A549 (cell line): ENCODE data around the gene TMEM145. TPM values are rescaled to one million over a fixed set of nuclear protein-coding genes. Genes with fewer than 3 reads are reported as not detected.

Experiments used
- ATAC-seq, 2 experiments: fragments of 200-7000 bp in 1 of 2; fragments of >200 bp in 1 of 2; cut with Nextera tagmentation in 1 of 2; cut with Tn5 transposase in 1 of 2; 3 replicates each; pipeline versions ENCODE4 v1.8.0 to v1.9.1; 2018 to 2020; ENCODE audit warnings: mild to moderate bottlenecking in 1 of 2, moderate library complexity in 1 of 2
- CTCF ChIA-PET: fragments of 300-600 bp; sonication (Branson Sonifier 250); formaldehyde crosslinking; extraction: SDS; loops from one replicate; lab custom pipeline; 2021; ENCODE audit warnings: antibody characterized with exemption, inconsistent platforms; lab: Yijun Ruan, JAX
- POLR2A ChIA-PET: fragments of 350-600 bp; formaldehyde crosslinking; extraction: SDS; loops from one replicate; lab custom pipeline; 2021; ENCODE audit warnings: antibody characterized with exemption, inconsistent platforms; lab: Yijun Ruan, JAX
- DNase-seq, 2 experiments: peaks; one replicate each; pipeline versions ENCODE4 v3.0.0 to v3.0.0-alpha.2; 2011 to 2016; ENCODE audit warnings: low read depth in 1 of 2, low spot score in 1 of 2
- FAIRE-seq: peaks from 2 replicates; lab custom pipeline; 2011; peaks lifted over from hg19 to GRCh38; lab: Jason Lieb, UNC
- H3K27ac ChIP-seq, 2 experiments: fragments of >200 bp; sonication (Bioruptor Twin); formaldehyde crosslinking; 3 replicates each; pipeline ENCODE4 v1.5.1; 2016 to 2017
- H3K4me1 ChIP-seq: fragments of >200 bp; sonication (Bioruptor Twin); formaldehyde crosslinking; 3 replicates; pipeline ENCODE4 v1.6.1; 2016
- H3K4me2 ChIP-seq: fragments of >200 bp; sonication (Bioruptor Twin); formaldehyde crosslinking; 3 replicates; pipeline ENCODE4 v1.6.1; 2016
- H3K4me3 ChIP-seq: fragments of >200 bp; sonication (Bioruptor Twin); formaldehyde crosslinking; 3 replicates; pipeline ENCODE4 v1.5.1; 2016
- H3K9me3 ChIP-seq: fragments of >200 bp; sonication (Bioruptor Twin); formaldehyde crosslinking; 3 replicates; pipeline ENCODE4 v1.6.1; 2016
- ATOH8 ChIP-seq: fragments of 250-450 bp; sonication (Bioruptor Pico); IDR thresholded peaks from 2 replicates; pipeline ENCODE4 v1.5.0; 2020; ENCODE audit warnings: low read depth, mild to moderate bottlenecking, moderate library complexity
- CBX8 ChIP-seq: fragments of 200-600 bp; sonication (generic); IDR thresholded peaks from 2 replicates; pipeline ENCODE4 v1.6.1; 2016
- EHMT2 ChIP-seq: fragments of 200-600 bp; sonication (generic); IDR thresholded peaks from 2 replicates; pipeline ENCODE4 v1.6.1; 2016; ENCODE audit warnings: antibody characterized with exemption, low read depth, mild to moderate bottlenecking, moderate library complexity
- FOSB ChIP-seq: fragments of 250-450 bp; sonication (Bioruptor Pico); IDR thresholded peaks from 2 replicates; pipeline ENCODE4 v1.5.0; 2020; ENCODE audit warnings: mild to moderate bottlenecking, moderate library complexity
- FOXS1 ChIP-seq: fragments of 250-450 bp; sonication (Bioruptor Pico); IDR thresholded peaks from 2 replicates; pipeline ENCODE4 v1.5.0; 2020; ENCODE audit warnings: mild to moderate bottlenecking, moderate library complexity
- GATA3 ChIP-seq: IDR thresholded peaks from 2 replicates; pipeline ENCODE4 v1.6.1; 2012; ENCODE audit warnings: borderline replicate concordance
- HDAC2 ChIP-seq: fragments of 200-600 bp; sonication (generic); IDR thresholded peaks from 2 replicates; pipeline ENCODE4 v1.6.1; 2016
- HMGXB4 ChIP-seq: fragments of 250-450 bp; sonication (Bioruptor Pico); IDR thresholded peaks from 2 replicates; pipeline ENCODE4 v1.5.0; 2021; ENCODE audit warnings: mild to moderate bottlenecking, moderate library complexity, borderline replicate concordance
- HOXA7 ChIP-seq: fragments of 250-450 bp; sonication (Bioruptor Pico); IDR thresholded peaks from 2 replicates; pipeline ENCODE4 v1.5.0; 2020; ENCODE audit warnings: mild to moderate bottlenecking, moderate library complexity
- MAFK ChIP-seq: fragments of 450-650 bp; IDR thresholded peaks from 2 replicates; pipeline ENCODE4 v1.6.1; 2014; ENCODE audit not compliant: partially characterized antibody
- MAZ ChIP-seq: fragments of 150-350 bp; IDR thresholded peaks from 2 replicates; pipeline ENCODE4 v1.6.1; 2014; ENCODE audit warnings: antibody characterized with exemption, low read depth, low read length, borderline replicate concordance
- NR3C1 ChIP-seq: fragments of >200 bp; sonication (Bioruptor Twin); formaldehyde crosslinking; IDR thresholded peaks from 3 replicates; pipeline ENCODE4 v1.6.1; 2017
- SMC3 ChIP-seq: fragments of >200 bp; sonication (Bioruptor Twin); formaldehyde crosslinking; IDR thresholded peaks from 3 replicates; pipeline ENCODE4 v1.6.1; 2018; ENCODE audit warnings: inconsistent platforms
- SREBF2 ChIP-seq: fragments of 450-650 bp; IDR thresholded peaks from 2 replicates; pipeline ENCODE4 v1.6.1; 2014; ENCODE audit warnings: mild to moderate bottlenecking, moderate library complexity
- TP53 ChIP-seq: fragments of 250-450 bp; sonication (Bioruptor Pico); IDR thresholded peaks from 2 replicates; pipeline ENCODE4 v1.5.0; 2021; ENCODE audit warnings: mild to moderate bottlenecking, moderate library complexity
- ZSCAN20 ChIP-seq: fragments of 250-450 bp; sonication (Bioruptor Pico); IDR thresholded peaks from 2 replicates; pipeline ENCODE4 v1.8.0; 2022; ENCODE audit warnings: mild to moderate bottlenecking, moderate library complexity
- WGBS: methylation state at CpG from one replicate; pipeline ENCODE4 v1.1.6; 2017; ENCODE audit errors: missing lambda C conversion rate; 5-methylcytosine and 5-hydroxymethylcytosine counted together
- polyA plus RNA-seq, 4 experiments: library from polyadenylated mRNA; depleted of rRNA in 3 of 4; stranded (reverse); fragments of >200 nt; fragmentation: RNase III in 1 of 4; extraction: RNeasy Plus Mini Kit Qiagen cat#74134 plus additional on column Dnase treatment in 1 of 4; gene quantifications; 2 replicates in 3 of 4; 3 replicates in 1 of 4; pipeline ENCODE4 v1.2.3, GENCODE V29; 2011 to 2017

Gene TMEM145
- polyA plus RNA-seq, 2 of the 4 experiments (the other 2 are of a cell fraction) = 0.71 to 3.6 TPM

- Histone ChIP-seq H3K27ac (no peak overlapping the region), H3K4me3 (no peak overlapping the region), H3K4me1 (no peaks in the 10 kb centered on the region), H3K4me2 (no peak overlapping the region), H3K9me3 (no peaks in the 10 kb centered on the region)
- FAIRE-seq (no peak), ATAC-seq (no peak), DNase-seq (no peak)
- CTCF ChIA-PET = interaction anchor here (0.6 to 5.3 kb wide), 8 partner anchors 9 to 224 kb away, joined by 3 to 27 read pairs (median 7); no protein-coding TSS in a partner anchor
- POLR2A ChIA-PET = no interaction called here
- no peak for TF ChIP-seq FOXS1 (CRISPR knock-in tag)
- 88% methylated on average over 3 of the region's 3 CpGs for WGBS
These were observed 19.9 kb downstream of the TMEM145 start for GRCh38 chr19:42333018-42333417.

GRCh38 chr19:42333975-42334696, 21.0 kb downstream of the TMEM145 start:
- H3K4me2 ChIP-seq = no peak overlapping the region
- 87% methylated on average over 21 of the region's 21 CpGs for WGBS
- H3K4me1 ChIP-seq = no peaks in the 10 kb centered on the region
- no peak overlapping the region for H3K4me3 ChIP-seq
- no peak overlapping the region for H3K27ac ChIP-seq
- no peaks in the 10 kb centered on the region for H3K9me3 ChIP-seq
- TF ChIP-seq TP53 (CRISPR knock-in tag) (no peak), HMGXB4 (CRISPR knock-in tag) (no peak), HOXA7 (CRISPR knock-in tag) (no peak), SMC3 (no peak), SREBF2 (no peak), MAFK (no peak), FOSB (CRISPR knock-in tag) (no peak), EHMT2 (no peak)
- ATAC-seq = peak in 1 of 2 experiments; percentile 3; a peak in 1 of 6 replicates
- no peak for DNase-seq
- ChIA-PET CTCF (interaction anchor here (0.5 to 5.3 kb wide), 8 partner anchors 8 to 225 kb away, joined by 3 to 27 read pairs (median 4); no protein-coding TSS in a partner anchor), POLR2A (no interaction called here)
- no peak for FAIRE-seq

GRCh38 chr19:42334697-42335373, 21.7 kb downstream of the TMEM145 start:
- TF ChIP-seq ATOH8 (CRISPR knock-in tag) (no peak), TP53 (CRISPR knock-in tag) (no peak), FOSB (CRISPR knock-in tag) (no peak), MAZ (no peak), SMC3 (no peak), CBX8 (no peak), GATA3 (no peak), NR3C1 (no peak), HDAC2 (no peak), ZSCAN20 (CRISPR knock-in tag) (no peak)
- CTCF ChIA-PET = interaction anchor here (0.9 to 5.3 kb wide), 4 partner anchors 8 to 66 kb away, joined by 3 to 27 read pairs (median 8); no protein-coding TSS in a partner anchor
- no peak for ATAC-seq
- 86% methylated on average over 13 of the region's 13 CpGs for WGBS
- no peaks in the 10 kb centered on the region for H3K9me3 ChIP-seq
- no peak overlapping the region for H3K4me3 ChIP-seq
- POLR2A ChIA-PET = no interaction called here
- H3K27ac ChIP-seq = no peak overlapping the region
- DNase-seq = no peak
- H3K4me2 ChIP-seq = no peak overlapping the region
- no peaks in the 10 kb centered on the region for H3K4me1 ChIP-seq
- FAIRE-seq = peak; percentile 84
